GM18517 (cell line): Measurements from ENCODE around the gene SPATC1L.

Experiments used
- ATAC-seq: cut with Tn5 transposase; IDR thresholded peaks from one replicate; pipeline ENCODE4 v1.9.1; 2021; ENCODE audit warnings: mild to moderate bottlenecking, moderate library complexity; ENCODE audit not compliant: unreplicated experiment

The SPATC1L gene

GRCh38 chr21:46165098-46165497, 19.2 kb downstream of the SPATC1L start:
- ATAC-seq, result no peak

GRCh38 chr21:46163380-46163779, 20.9 kb downstream of the SPATC1L start:
- ATAC-seq, result no peak

- no peak for ATAC-seq
Measured at GRCh38 chr21:46161633-46162592, 22.3 kb downstream of the SPATC1L start.

- no peak for ATAC-seq
Measured at GRCh38 chr21:46160907-46161632, 23.2 kb downstream of the SPATC1L start.

GRCh38 chr21:46160657-46160906, 23.7 kb downstream of the SPATC1L start:
- ATAC-seq, result no peak

GRCh38 chr21:46159841-46160656, 24.2 kb downstream of the SPATC1L start:
- ATAC-seq, result no peak

GRCh38 chr21:46159390-46159789, 24.9 kb downstream of the SPATC1L start:
- ATAC-seq, result no peak

- no peak for ATAC-seq
Measured at GRCh38 chr21:46158666-46159300, 25.5 kb downstream of the SPATC1L start.

GRCh38 chr21:46157987-46158451, 26.2 kb downstream of the SPATC1L start:
- ATAC-seq, result no peak

- ATAC-seq, result no peak
Measured at GRCh38 chr21:46157396-46157986, 26.8 kb downstream of the SPATC1L start.

GRCh38 chr21:46156678-46157077, 27.6 kb downstream of the SPATC1L start:
- no peak for ATAC-seq

- no peak for ATAC-seq
Measured at GRCh38 chr21:46156378-46156645, 27.9 kb downstream of the SPATC1L start.

GRCh38 chr21:46155514-46156377, 28.5 kb downstream of the SPATC1L start, which contains the start of gene FTCD:
Gene FTCD (minus strand): TSS chr21:46155579. CDS start chr21:46155523, 56 bp downstream.
- ATAC-seq, result no peak

- ATAC-seq, result no peak
Measured at GRCh38 chr21:46154955-46155513, 29.2 kb downstream of the SPATC1L start.

GRCh38 chr21:46154155-46154954, 29.9 kb downstream of the SPATC1L start:
- ATAC-seq, result no peak

GRCh38 chr21:46153247-46154154, 30.8 kb downstream of the SPATC1L start:
- no peak for ATAC-seq

GRCh38 chr21:46152927-46153246, 31.4 kb downstream of the SPATC1L start:
- no peak for ATAC-seq
